ENCODE data around the gene NINJ2.

Gene NINJ2

DNA sequence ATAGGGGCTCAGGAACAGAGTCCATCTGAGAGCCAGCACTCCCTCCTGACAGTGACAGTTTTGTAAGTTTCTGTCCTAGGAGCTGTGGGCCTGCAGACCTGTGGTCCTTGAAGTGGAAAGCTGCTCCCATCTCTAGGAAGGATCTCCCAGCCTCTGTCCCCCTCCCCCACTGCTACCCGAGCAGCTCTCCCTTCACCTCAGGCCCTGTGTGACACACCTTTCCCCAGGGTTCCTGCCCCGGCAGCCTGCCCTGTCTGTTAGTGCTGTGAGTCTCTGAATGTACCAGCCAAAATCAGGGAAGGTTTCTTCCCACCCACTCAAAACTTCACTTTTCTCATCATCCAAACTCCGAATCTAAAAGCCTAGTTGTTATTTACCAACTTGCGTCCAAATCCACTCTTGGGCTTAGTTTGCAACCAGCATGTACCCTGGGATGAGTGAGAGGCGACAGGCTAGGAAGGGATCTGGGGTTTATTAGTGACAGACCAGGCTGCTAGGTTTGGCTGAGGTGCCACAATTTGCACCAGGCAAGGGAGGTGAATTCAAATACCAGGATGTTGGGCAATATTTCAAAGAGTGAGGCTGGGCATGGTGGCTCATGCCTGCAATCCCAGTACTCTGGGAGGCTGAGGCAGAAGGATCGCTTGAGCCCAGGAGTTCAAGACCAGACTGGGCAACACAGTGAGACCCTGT is 39.9 kb downstream of the NINJ2 start:
- TF ChIP-seq CTCF (IDR thresholded peaks at IDR 0.05; ENCODE audit: control insufficient read depth, extremely low read depth, insufficient read depth) = no peak
- DNase-seq (ENCODE audit: low read depth) = no peak

DNA sequence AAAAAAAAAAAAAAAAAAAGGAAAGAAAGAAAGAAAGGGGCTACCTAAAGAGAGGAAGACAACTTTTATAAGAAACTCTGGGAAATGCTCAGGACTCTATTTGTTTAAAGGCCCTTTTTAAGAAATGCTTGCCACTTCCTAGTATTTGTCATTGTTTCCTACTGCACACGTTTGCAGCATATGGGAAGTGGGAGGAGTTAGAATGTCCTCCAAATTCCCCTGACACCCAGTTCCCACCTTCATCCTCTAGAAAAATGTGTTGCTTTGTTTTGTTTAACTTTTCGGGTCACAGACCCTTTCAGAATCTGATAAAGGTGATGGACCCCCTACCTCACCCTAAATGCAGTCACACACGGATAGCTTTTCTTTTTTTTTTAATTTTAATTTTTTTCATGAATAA is 40.8 kb downstream of the NINJ2 start:
- H3K4me3 ChIP-seq (ENCODE audit: low read depth, low read length) = no peak overlapping the region
- no peak for DNase-seq (ENCODE audit: low read depth)
- TF ChIP-seq CTCF (IDR thresholded peaks at IDR 0.05; ENCODE audit: control insufficient read depth, extremely low read depth, insufficient read depth) = no peak

More for the DNA sequence above, 39.9 kb downstream of the NINJ2 start:
- no peak overlapping the region for H3K4me3 ChIP-seq (ENCODE audit: low read depth, low read length)

- TF ChIP-seq CTCF (IDR thresholded peaks at IDR 0.05; ENCODE audit: control insufficient read depth, extremely low read depth, insufficient read depth) = no peak
- no peak for DNase-seq (ENCODE audit: low read depth)
- H3K4me3 ChIP-seq (ENCODE audit: low read depth, low read length) = no peak overlapping the region
Observed at GRCh38 chr12:619346-619745, 43.9 kb downstream of the NINJ2 start.

GRCh38 chr12:618605-619004 is 44.6 kb downstream of the NINJ2 start:
- TF ChIP-seq CTCF (IDR thresholded peaks at IDR 0.05; ENCODE audit: control insufficient read depth, extremely low read depth, insufficient read depth) = no peak
- no peak for DNase-seq (ENCODE audit: low read depth)
- no peak overlapping the region for H3K4me3 ChIP-seq (ENCODE audit: low read depth, low read length)

DNA sequence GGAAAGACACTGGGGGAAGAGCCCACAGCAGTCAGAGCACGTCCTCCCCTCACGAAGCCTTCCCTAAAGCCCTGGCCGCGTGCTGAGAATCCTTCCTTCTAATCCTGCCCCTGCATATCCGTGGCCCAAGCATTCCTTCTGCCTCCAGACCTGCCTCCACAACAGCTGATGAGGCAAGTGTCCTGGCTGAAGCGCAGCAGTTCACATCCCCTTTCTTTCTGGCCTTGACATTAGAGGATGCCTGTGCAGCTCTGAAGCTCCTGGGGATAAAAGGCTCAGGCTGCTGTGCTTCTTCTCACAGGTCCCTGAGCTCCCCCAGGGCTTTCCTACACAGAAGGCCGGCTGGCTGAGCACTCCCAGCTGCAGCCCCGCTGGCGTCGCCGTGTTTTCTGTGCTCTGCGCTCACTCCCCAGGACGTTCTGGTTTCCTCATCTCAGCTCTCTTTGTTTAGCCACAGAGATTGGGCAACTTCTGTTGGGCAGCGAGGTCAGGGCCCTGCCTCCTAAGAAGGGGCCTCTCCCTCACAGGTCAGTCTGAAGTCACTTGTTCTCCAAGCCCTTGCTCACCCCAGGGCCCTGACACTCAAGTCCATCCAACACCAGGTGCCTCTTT is 45.8 kb downstream of the NINJ2 start:
- H3K4me3 ChIP-seq (ENCODE audit: low read depth, low read length) = no peak overlapping the region
- no peak for DNase-seq (ENCODE audit: low read depth)
- TF ChIP-seq CTCF (IDR thresholded peaks at IDR 0.05; ENCODE audit: control insufficient read depth, extremely low read depth, insufficient read depth) = no peak

DNA sequence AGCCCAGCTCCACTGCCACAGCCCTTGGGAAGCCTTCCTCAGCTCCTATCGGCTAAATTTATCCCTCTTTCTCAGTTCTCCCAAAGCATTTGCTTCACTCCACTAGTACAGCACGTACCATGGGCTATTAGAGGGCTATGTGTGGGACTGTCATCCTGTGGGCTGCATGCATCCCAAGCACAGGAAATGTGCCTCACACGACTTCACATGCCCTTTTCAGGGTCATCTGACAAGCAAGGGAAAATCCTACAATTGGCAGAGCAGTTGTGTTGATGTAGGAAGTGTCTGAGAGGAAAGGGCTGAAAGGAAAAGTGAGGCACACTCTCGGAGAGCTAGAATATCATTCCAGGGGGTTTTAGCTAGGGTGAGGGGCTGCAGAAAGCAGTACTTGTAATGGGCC is 47.6 kb downstream of the NINJ2 start:
- no peak for DNase-seq (ENCODE audit: low read depth)
- no peak overlapping the region for H3K4me3 ChIP-seq (ENCODE audit: low read depth, low read length)
- no peak for TF ChIP-seq CTCF (IDR thresholded peaks at IDR 0.05; ENCODE audit: control insufficient read depth, extremely low read depth, insufficient read depth)

All from LNCaP clone FGC (cell line).